HG02938 (cell line): ENCODE data around the gene DAB2IP.
A peak's percentile ranks its signal among the peaks of the same experiment; 100 is the strongest.

Source experiments
- ATAC-seq: cut with Tn5 transposase; IDR thresholded peaks from one replicate; pipeline ENCODE4 v1.9.1; 2021; ENCODE audit warnings: mild to moderate bottlenecking, moderate library complexity; ENCODE audit not compliant: unreplicated experiment

DAB2IP gene

GRCh38 chr9:121720311-121721057 is 69.0 kb downstream of the DAB2IP start:
- no peak for ATAC-seq

- no peak for ATAC-seq
These were observed 69.6 kb downstream of the DAB2IP start for GRCh38 chr9:121721058-121721350.

GRCh38 chr9:121721770-121722169 is 70.3 kb downstream of the DAB2IP start:
- no peak for ATAC-seq

GRCh38 chr9:121725008-121725775 is 73.8 kb downstream of the DAB2IP start:
- ATAC-seq = no peak

- no peak for ATAC-seq
These were observed 76.0 kb downstream of the DAB2IP start for GRCh38 chr9:121727295-121728020.

GRCh38 chr9:121728916-121729315 is 77.5 kb downstream of the DAB2IP start:
- ATAC-seq = no peak

GRCh38 chr9:121729769-121730562 is 78.5 kb downstream of the DAB2IP start:
- ATAC-seq = no peak

GRCh38 chr9:121731090-121731489 is 79.7 kb downstream of the DAB2IP start:
- no peak for ATAC-seq

GRCh38 chr9:121731919-121732318 is 80.5 kb downstream of the DAB2IP start:
- ATAC-seq = no peak

- no peak for ATAC-seq
These were observed 81.0 kb downstream of the DAB2IP start for GRCh38 chr9:121732389-121732788.

GRCh38 chr9:121732886-121733285 is 81.5 kb downstream of the DAB2IP start:
- ATAC-seq = no peak

- no peak for ATAC-seq
These were observed 83.0 kb downstream of the DAB2IP start for GRCh38 chr9:121734465-121734864.

GRCh38 chr9:121735065-121735792 is 83.8 kb downstream of the DAB2IP start:
- peak; percentile 76 for ATAC-seq

- no peak for ATAC-seq
These were observed 84.6 kb downstream of the DAB2IP start for GRCh38 chr9:121735793-121736770.

- ATAC-seq = no peak
These were observed 85.6 kb downstream of the DAB2IP start for GRCh38 chr9:121736934-121737462.

- ATAC-seq = no peak
These were observed 86.1 kb downstream of the DAB2IP start for GRCh38 chr9:121737481-121737931.

GRCh38 chr9:121738411-121738810 is 87.0 kb downstream of the DAB2IP start:
- ATAC-seq = no peak

- no peak for ATAC-seq
These were observed 87.5 kb downstream of the DAB2IP start for GRCh38 chr9:121738968-121739367.

- no peak for ATAC-seq
These were observed 88.5 kb downstream of the DAB2IP start for GRCh38 chr9:121739971-121740370.
